Thyroid gland (tissue), 4 donors: ENCODE results near the gene ATP6V1D.

ENCODE experiments used
- CTCF ChIP-seq, 6 experiments: fragments of 200-600 bp in 3 of 6; fragments of 450-650 bp in 3 of 6; sonication (generic) in 3 of 6; IDR thresholded peaks; one replicate each; pipeline ENCODE4 v1.5.1; 2016 to 2019; ENCODE audit warnings: antibody characterized with exemption in 6 of 6, mild to moderate bottlenecking in 2 of 6, inconsistent platforms in 1 of 6, moderate library complexity in 1 of 6
- POLR2A ChIP-seq, 2 donors: fragments of 450-650 bp; IDR thresholded peaks; one replicate each; pipeline ENCODE4 v1.6.1; 2017; ENCODE audit warnings: antibody characterized with exemption in 2 of 2, mild to moderate bottlenecking in 2 of 2, moderate library complexity in 1 of 2

DNA sequence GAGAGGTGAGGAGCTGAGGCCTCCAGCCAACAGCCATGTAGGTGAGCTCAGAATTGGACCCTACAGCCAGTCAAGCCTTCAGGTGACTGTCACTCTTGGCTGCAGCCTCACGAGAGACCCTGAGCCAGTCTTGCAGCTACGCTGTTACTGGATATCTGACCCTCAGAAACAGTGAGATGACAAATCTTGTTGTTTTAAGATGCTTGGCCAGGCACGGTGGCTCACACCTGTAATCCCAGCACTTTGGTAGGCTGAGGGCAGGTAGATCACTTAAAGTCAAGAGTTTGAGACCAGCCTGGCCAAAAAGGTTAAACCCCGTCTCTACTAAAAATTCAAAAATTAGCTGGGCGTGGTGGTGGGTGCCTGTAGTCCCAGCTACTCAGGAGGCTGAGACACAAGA is 46.2 kb upstream of the ATP6V1D start:
- no peak for TF ChIP-seq CTCF (IDR thresholded peaks at IDR 0.05)
- no peak for TF ChIP-seq POLR2A (IDR thresholded peaks at IDR 0.05)
